Natural killer cell (primary cell): ENCODE data around the gene TALDO1. TPM values are rescaled to one million over a fixed set of nuclear protein-coding genes. Genes with fewer than 3 reads are reported as not detected.

ENCODE experiments used
- ATAC-seq, 3 donors: fragments of 150-1000 bp in 2 of 3; fragments of 200-7000 bp in 1 of 3; cut with Tn5 transposase; 1 replicate in 1 of 3; 2 replicates in 2 of 3; pipeline ENCODE4 v1.10.0; 2021; ENCODE audit warnings: mild to moderate bottlenecking in 2 of 3, moderate library complexity in 2 of 3
- DNase-seq, 2 donors: peaks; one replicate each; pipeline versions ENCODE4 v3.0.0 to v3.0.0-alpha.2; 2013 to 2021; ENCODE audit warnings: mixed read lengths in 1 of 2
- H3K27ac ChIP-seq: one replicate; pipeline ENCODE4 v1.5.1; 2013; ENCODE audit warnings: mild to moderate bottlenecking, low read length
- H3K27me3 ChIP-seq: one replicate; pipeline ENCODE4 v1.6.1; 2013; ENCODE audit warnings: low read length; ENCODE audit not compliant: control insufficient read depth, insufficient read depth
- H3K36me3 ChIP-seq: one replicate; pipeline ENCODE4 v1.6.1; 2013; ENCODE audit warnings: low read length; ENCODE audit not compliant: control insufficient read depth, insufficient read depth
- H3K4me1 ChIP-seq: one replicate; pipeline ENCODE4 v1.6.1; 2013; ENCODE audit warnings: low read length; ENCODE audit not compliant: control insufficient read depth, insufficient read depth
- H3K4me3 ChIP-seq: one replicate; pipeline ENCODE4 v1.5.1; 2013; ENCODE audit warnings: low read length
- H3K9me3 ChIP-seq: one replicate; pipeline ENCODE4 v1.6.1; 2013; ENCODE audit warnings: low read length; ENCODE audit not compliant: control insufficient read depth, insufficient read depth
- H3K27ac Mint-ChIP-seq, 2 donors: one replicate each; pipeline ENCODE4 v1.8.0; 2022; ENCODE audit warnings: mild to moderate bottlenecking in 2 of 2, mixed read lengths in 2 of 2, moderate library complexity in 1 of 2
- H3K27me3 Mint-ChIP-seq, 2 donors: one replicate each; pipeline ENCODE4 v1.8.0; 2022; ENCODE audit warnings: low read depth in 2 of 2, mixed read lengths in 2 of 2
- H3K36me3 Mint-ChIP-seq: one replicate; pipeline ENCODE4 v1.8.0; 2022; ENCODE audit warnings: mixed read lengths
- H3K4me1 Mint-ChIP-seq, 2 donors: one replicate each; pipeline ENCODE4 v1.8.0; 2022; ENCODE audit warnings: mixed read lengths in 2 of 2
- H3K4me3 Mint-ChIP-seq: one replicate; pipeline ENCODE4 v1.8.0; 2022; ENCODE audit warnings: mild to moderate bottlenecking, moderate library complexity, mixed read lengths
- H3K9me3 Mint-ChIP-seq, 2 donors: one replicate each; pipeline ENCODE4 v1.8.0; 2022; ENCODE audit warnings: mixed read lengths in 2 of 2
- CTCF ChIP-seq: fragments of 200-600 bp; IDR thresholded peaks from one replicate; pipeline ENCODE4 v1.8.0; 2022; ENCODE audit warnings: antibody characterized with exemption
- WGBS: methylation state at CpG from one replicate; pipeline ENCODE4 v1.1.7; 2013; ENCODE audit warnings: missing lambda C conversion rate; ENCODE audit not compliant: insufficient coverage; 5-methylcytosine and 5-hydroxymethylcytosine counted together
- intact Hi-C: fragments of 100-400 bp; cut with micrococcal nuclease; formaldehyde crosslinking; loops from one replicate; pipeline ENCODE4 v1.14.2; 2022
- total RNA-seq, 4 donors: library from RNA; stranded (reverse); fragments of 120-200 nt in 1 of 4; gene quantifications; one replicate each; pipeline versions ENCODE4 v1.2.3 to v1.2.4, GENCODE V29; 2013 to 2022

Gene TALDO1
- total RNA-seq, 3 donors from 2014 or later (not counting 1 experiment from before 2014, with no cell fraction given): 46.1 to 94.8 (median 55.4) TPM

GRCh38 chr11:709109-709997 is 37.9 kb upstream of the TALDO1 start:
- H3K4me3 ChIP-seq: no peak overlapping the region
- H3K9me3 Mint-ChIP-seq: no peaks in the 10 kb centered on the region
- DNase-seq: no peak
- H3K36me3 Mint-ChIP-seq: no peaks in the 10 kb centered on the region
- TF ChIP-seq CTCF: no peak
- intact Hi-C loops: no loop called here
- no peak overlapping the region for H3K4me3 Mint-ChIP-seq
- WGBS: 81% methylated on average over 26 of the region's 27 CpGs
- H3K27ac Mint-ChIP-seq: no peak overlapping the region
- H3K27ac ChIP-seq: no peak overlapping the region
- H3K36me3 ChIP-seq: no peaks in the 10 kb centered on the region
- no peaks in the 10 kb centered on the region for H3K9me3 ChIP-seq
- no peaks in the 10 kb centered on the region for H3K4me1 Mint-ChIP-seq
- peaks cover 0 to 13% of the 10 kb centered on the region in 2 donors for H3K27me3 Mint-ChIP-seq
- peaks cover 18% of the 10 kb centered on the region for H3K4me1 ChIP-seq
- no peak for ATAC-seq
- H3K27me3 ChIP-seq: peaks cover 14% of the 10 kb centered on the region

- Histone ChIP-seq H3K27me3 (peaks cover 2% of the 10 kb centered on the region), H3K9me3 (no peaks in the 10 kb centered on the region), H3K4me1 (no peaks in the 10 kb centered on the region), H3K27ac (no peak overlapping the region), H3K4me3 (no peak overlapping the region), H3K36me3 (no peaks in the 10 kb centered on the region)
- TF ChIP-seq CTCF: no peak
- Mint-ChIP-seq H3K4me1 (no peaks in the 10 kb centered on the region), H3K27me3 (peaks cover 0 to 8% of the 10 kb centered on the region in 2 donors), H3K27ac (no peak overlapping the region), H3K36me3 (no peaks in the 10 kb centered on the region), H3K4me3 (no peak overlapping the region), H3K9me3 (no peaks in the 10 kb centered on the region)
- DNase-seq (no peak), ATAC-seq (no peak)
- WGBS: 88% methylated on average over 5 of the region's 6 CpGs
- intact Hi-C loops: no loop called here
Measured at GRCh38 chr11:714436-714835, 32.8 kb upstream of the TALDO1 start.

- intact Hi-C loops: loop anchor here (10.0 kb wide), 2 partner anchors 65 to 105 kb away; partner anchors contain the start of gene IRF7
- peaks cover 6 to 16% of the 10 kb centered on the region in 2 donors for H3K4me1 Mint-ChIP-seq
- H3K27me3 ChIP-seq: peaks cover 21% of the 10 kb centered on the region
- no peak overlapping the region for H3K4me3 ChIP-seq
- no peak overlapping the region for H3K27ac ChIP-seq
- no peak overlapping the region for H3K27ac Mint-ChIP-seq
- H3K27me3 Mint-ChIP-seq: peaks cover 7 to 26% of the 10 kb centered on the region in 2 donors
- H3K36me3 ChIP-seq: no peaks in the 10 kb centered on the region
- no peaks in the 10 kb centered on the region for H3K36me3 Mint-ChIP-seq
- DNase-seq (no peak), ATAC-seq (no peak)
- 87% methylated on average over 34 of the region's 34 CpGs for WGBS
- TF ChIP-seq CTCF: no peak
- H3K9me3 Mint-ChIP-seq: no peaks in the 10 kb centered on the region
- H3K9me3 ChIP-seq: no peaks in the 10 kb centered on the region
- H3K4me1 ChIP-seq: peaks cover 24% of the 10 kb centered on the region
- H3K4me3 Mint-ChIP-seq: peak overlapping the region; percentile 47
Measured at GRCh38 chr11:719214-720016, 27.8 kb upstream of the TALDO1 start.
